CD4-positive, alpha-beta T cell treated with Interferon alpha-2 for 1 hour (primary cell): Measurements from ENCODE around the gene TMEM245.
"Not testable (repeated sequence)": the region's sequence is repeated elsewhere in the genome, so short reads cannot be mapped to it uniquely, and the experiment has no call there.

Experiments
- DNase-seq, 2 donors: peaks; one replicate each; pipeline ENCODE4 v3.0.0-alpha.2; 2020 to 2022

The TMEM245 gene

DNA sequence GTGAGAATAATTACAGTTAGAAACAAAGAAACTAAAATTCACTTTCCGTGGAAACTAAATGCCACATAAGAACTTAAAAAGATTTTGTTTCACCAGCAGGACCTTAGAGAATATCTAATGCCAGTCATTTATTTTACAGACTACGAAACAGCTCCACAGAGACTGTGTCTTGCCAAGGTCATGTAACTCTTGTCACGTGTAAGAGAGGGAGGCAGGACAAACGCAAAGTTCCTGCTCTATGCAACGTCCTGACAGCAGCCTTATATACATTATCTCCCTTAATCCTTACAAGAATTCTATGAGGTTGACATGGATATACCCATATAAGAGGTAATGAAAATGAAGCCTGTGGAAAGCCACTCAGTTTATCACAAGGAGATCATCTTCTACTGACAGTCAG is 145.9 kb downstream of the TMEM245 start:
- no peak for DNase-seq

DNA sequence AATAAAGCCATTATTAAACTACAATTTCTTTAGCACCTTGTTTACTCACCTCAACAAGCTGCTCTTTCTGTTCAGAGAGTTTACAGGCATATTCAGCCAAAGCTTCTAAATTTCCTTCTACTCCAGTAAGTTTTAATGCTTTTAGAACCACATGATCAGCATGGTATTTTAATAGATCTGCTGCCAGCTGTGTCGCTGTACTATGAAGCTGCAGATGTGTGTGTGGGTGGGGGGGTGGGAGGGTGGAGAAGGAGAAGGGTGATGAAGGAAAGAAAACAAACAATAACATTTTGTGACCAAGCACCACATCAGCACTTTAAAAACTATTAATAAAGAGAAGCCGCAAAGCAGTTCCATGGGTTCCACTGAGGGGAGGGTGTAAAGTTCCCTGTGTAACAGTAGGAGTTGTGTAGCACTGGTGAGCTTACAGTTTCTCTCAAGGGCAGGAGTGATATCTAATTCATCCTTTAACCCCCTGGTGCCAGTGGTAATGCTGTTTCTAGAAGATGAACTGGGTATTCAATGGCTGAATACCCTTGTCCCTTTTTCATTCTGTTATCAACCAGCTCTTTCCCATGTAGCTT is 147.0 kb downstream of the TMEM245 start:
- DNase-seq = no peak

DNA sequence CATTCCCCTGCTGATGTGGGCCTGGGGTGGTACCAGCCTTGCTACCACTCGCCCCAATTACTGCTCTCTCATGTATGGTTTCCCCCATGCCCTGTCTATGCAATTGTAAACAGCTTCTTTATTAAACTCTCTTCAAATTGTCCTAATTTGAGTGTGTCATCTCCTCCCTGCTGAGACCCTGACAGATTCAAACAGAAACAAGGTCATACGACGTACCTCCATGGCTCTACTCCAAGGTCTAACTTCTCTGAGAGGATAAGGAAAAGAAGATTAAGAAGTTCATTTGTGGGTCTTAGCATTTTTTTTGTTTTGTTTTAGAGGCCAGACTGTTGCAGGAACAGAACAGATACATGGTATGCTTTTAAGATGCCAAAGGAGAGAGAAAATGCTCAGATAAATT is 147.6 kb downstream of the TMEM245 start:
- no peak for DNase-seq

DNA sequence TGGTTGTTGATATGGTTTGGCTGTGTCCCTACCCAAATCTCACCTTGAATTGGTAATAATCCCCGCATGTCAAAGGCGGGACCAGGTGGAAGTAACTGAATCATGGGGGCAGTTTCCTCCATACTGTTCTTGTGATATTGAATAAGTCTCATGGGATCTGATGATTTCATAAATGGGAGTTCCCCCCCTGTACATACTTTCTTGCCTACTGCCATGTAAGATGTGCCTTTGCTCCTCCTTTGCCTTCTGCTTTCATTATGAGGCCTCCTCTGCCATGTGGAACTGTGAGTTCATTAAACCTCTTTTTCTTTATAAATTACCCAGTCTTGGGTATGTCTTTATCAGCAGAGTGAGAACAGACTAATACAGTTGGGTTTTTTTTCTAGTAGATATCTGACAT is 148.4 kb downstream of the TMEM245 start:
- not testable (repeated sequence) for DNase-seq

DNA sequence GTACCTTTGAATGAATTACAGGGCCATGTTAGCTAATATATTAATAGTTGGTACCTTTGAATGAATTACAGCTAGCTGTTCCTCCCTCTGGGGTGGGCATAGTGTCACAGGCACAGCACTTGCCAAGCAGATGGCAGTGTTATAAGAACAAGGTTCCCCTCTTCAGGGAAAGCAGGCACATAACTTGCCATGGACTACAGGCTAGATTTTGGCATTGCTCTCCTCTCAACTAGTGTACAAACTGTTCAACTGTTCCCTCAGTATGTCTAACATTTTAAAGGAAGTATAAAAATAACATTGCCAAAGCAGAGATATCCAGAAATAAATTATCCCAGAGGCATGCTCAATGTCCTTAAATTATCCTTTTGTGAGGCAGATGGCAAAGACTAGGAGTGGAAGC is 151.8 kb downstream of the TMEM245 start:
- DNase-seq = no peak
